Parathyroid adenoma (tissue), 2 donors: ENCODE measurements around the gene NDUFB1.

ENCODE experiments used
- H2AFZ ChIP-seq: fragments of 300-600 bp; sonication (generic); one replicate; pipeline ENCODE4 v1.7.0; 2017; ENCODE audit warnings: antibody characterized with exemption, mild to moderate bottlenecking
- H3K27ac ChIP-seq: fragments of 300-600 bp; sonication (generic); one replicate; pipeline ENCODE4 v1.7.0; 2017
- H3K27me3 ChIP-seq: fragments of 300-600 bp; sonication (generic); one replicate; pipeline ENCODE4 v1.7.0; 2017; ENCODE audit warnings: low read length; ENCODE audit not compliant: control insufficient read depth, insufficient read depth
- H3K36me3 ChIP-seq: fragments of 300-600 bp; sonication (generic); one replicate; pipeline ENCODE4 v1.7.0; 2017; ENCODE audit warnings: low read length; ENCODE audit not compliant: control insufficient read depth, insufficient read depth
- H3K4me1 ChIP-seq: fragments of 300-600 bp; sonication (generic); one replicate; pipeline ENCODE4 v1.7.0; 2017; ENCODE audit warnings: control low read depth
- H3K4me2 ChIP-seq: fragments of 300-600 bp; sonication (generic); one replicate; pipeline ENCODE4 v1.7.0; 2017; ENCODE audit warnings: low read length
- H3K4me3 ChIP-seq: fragments of 300-600 bp; sonication (generic); one replicate; pipeline ENCODE4 v1.7.0; 2017; ENCODE audit warnings: low read depth, low read length
- H3K79me2 ChIP-seq: fragments of 300-600 bp; sonication (generic); one replicate; pipeline ENCODE4 v1.7.0; 2017; ENCODE audit warnings: control low read depth
- H3K9ac ChIP-seq: fragments of 300-600 bp; sonication (generic); one replicate; pipeline ENCODE4 v1.7.0; 2017; ENCODE audit warnings: mild to moderate bottlenecking
- H3K9me3 ChIP-seq: fragments of 300-600 bp; sonication (generic); one replicate; pipeline ENCODE4 v1.7.0; 2017; ENCODE audit warnings: low read length; ENCODE audit not compliant: control insufficient read depth
- CTCF ChIP-seq: fragments of 300-600 bp; sonication (generic); IDR thresholded peaks from one replicate; pipeline ENCODE4 v1.7.0; 2017; ENCODE audit warnings: antibody characterized with exemption, mild to moderate bottlenecking
- donor health status: primary hyperparathyroidism.

The NDUFB1 gene

GRCh38 chr14:92109490-92109889 lies 12.0 kb downstream of the NDUFB1 start:
- Histone ChIP-seq H3K4me1 (peaks cover 3% of the 10 kb centered on the region), H3K27ac (no peak overlapping the region), H3K9ac (no peak overlapping the region), H3K4me3 (no peak overlapping the region), H3K4me2 (no peak overlapping the region), H3K36me3 (no peaks in the 10 kb centered on the region), H3K9me3 (no peaks in the 10 kb centered on the region), H3K79me2 (peaks cover 9% of the 10 kb centered on the region), H3K27me3 (no peaks in the 10 kb centered on the region), H2AFZ (no peak overlapping the region)
- TF ChIP-seq CTCF, result no peak

GRCh38 chr14:92108345-92109254 lies 12.9 kb downstream of the NDUFB1 start:
- no peak for TF ChIP-seq CTCF
- Histone ChIP-seq H3K9ac (no peak overlapping the region), H3K4me2 (no peak overlapping the region)

GRCh38 chr14:92106143-92106926 lies 15.2 kb downstream of the NDUFB1 start, which contains the start of gene ATXN3:
TSS of gene ATXN3 (minus strand) at chr14:92106582. CDS start at chr14:92106552, 30 bp downstream.
- Histone ChIP-seq H3K9ac (peak within 1 kb of the TSS; percentile 55), H3K36me3 (no peaks in the 10 kb centered on the region), H3K4me2 (peak within 1 kb of the TSS; percentile 77), H2AFZ (peak within 1 kb of the TSS; percentile 96), H3K9me3 (no peaks in the 10 kb centered on the region), H3K27ac (peak within 1 kb of the TSS; percentile 90), H3K4me3 (peak within 1 kb of the TSS; percentile 86), H3K4me1 (peaks cover 3% of the 10 kb centered on the region), H3K27me3 (no peaks in the 10 kb centered on the region), H3K79me2 (peaks cover 20% of the 10 kb centered on the region)
- peak; percentile 68 for TF ChIP-seq CTCF

More at GRCh38 chr14:92108345-92109254, 12.9 kb downstream of the NDUFB1 start:
- H3K79me2 ChIP-seq, result peaks cover 18% of the 10 kb centered on the region
- H2AFZ ChIP-seq, result peak overlapping the region; percentile 7
- H3K27me3 ChIP-seq, result no peaks in the 10 kb centered on the region
- H3K4me1 ChIP-seq, result peaks cover 3% of the 10 kb centered on the region
- no peaks in the 10 kb centered on the region for H3K36me3 ChIP-seq
- no peak overlapping the region for H3K27ac ChIP-seq
- H3K9me3 ChIP-seq, result no peaks in the 10 kb centered on the region
- no peak overlapping the region for H3K4me3 ChIP-seq

- H3K4me2 ChIP-seq, result peak overlapping the region; percentile 77
- H3K27ac ChIP-seq, result peak overlapping the region; percentile 90
- peak overlapping the region; percentile 55 for H3K9ac ChIP-seq
- H3K4me1 ChIP-seq, result peaks cover 3% of the 10 kb centered on the region
- H2AFZ ChIP-seq, result peak overlapping the region; percentile 96
- H3K9me3 ChIP-seq, result no peaks in the 10 kb centered on the region
- no peaks in the 10 kb centered on the region for H3K27me3 ChIP-seq
- H3K36me3 ChIP-seq, result no peaks in the 10 kb centered on the region
- peak overlapping the region; percentile 86 for H3K4me3 ChIP-seq
- peaks cover 20% of the 10 kb centered on the region for H3K79me2 ChIP-seq
- TF ChIP-seq CTCF, result no peak
Measured at GRCh38 chr14:92105893-92106142, 15.7 kb downstream of the NDUFB1 start.
